Ectodermal cell (in vitro differentiated cells): ENCODE measurements around the gene ODF2.
"Not testable (repeated sequence)": the region's sequence is repeated elsewhere in the genome, so short reads cannot be mapped to it uniquely, and the experiment has no call there.

ENCODE experiments used
- H3K27ac ChIP-seq: 2 replicates; pipeline ENCODE4 v1.7.0; 2013; ENCODE audit warnings: mild to moderate bottlenecking, low read depth, low read length; ENCODE audit not compliant: insufficient read depth, poor library complexity, severe bottlenecking
- H3K27me3 ChIP-seq: 2 replicates; pipeline ENCODE4 v1.7.0; 2013; ENCODE audit warnings: mild to moderate bottlenecking, low read length; ENCODE audit not compliant: insufficient read depth, control insufficient read depth, poor library complexity, severe bottlenecking
- H3K36me3 ChIP-seq: one replicate; pipeline ENCODE4 v1.7.0; 2013; ENCODE audit warnings: low read length; ENCODE audit not compliant: control insufficient read depth, insufficient read depth
- H3K4me1 ChIP-seq: one replicate; pipeline ENCODE4 v1.7.0; 2013; ENCODE audit warnings: low read length; ENCODE audit not compliant: control insufficient read depth, insufficient read depth
- H3K4me3 ChIP-seq: 2 replicates; pipeline ENCODE4 v1.7.0; 2013; ENCODE audit warnings: low read depth, low read length, control low read depth; ENCODE audit not compliant: insufficient read depth
- H3K9me3 ChIP-seq: 2 replicates; pipeline ENCODE4 v1.7.0; 2013; ENCODE audit warnings: mild to moderate bottlenecking, low read length, moderate library complexity; ENCODE audit not compliant: control insufficient read depth
- WGBS, 2 experiments: methylation state at CpG; one replicate each; pipeline ENCODE4 v1.1.7; 2013; ENCODE audit warnings: missing lambda C conversion rate in 2 of 2; 5-methylcytosine and 5-hydroxymethylcytosine counted together

The ODF2 gene

GRCh38 chr9:128415281-128415680, 40.5 kb upstream of the ODF2 start:
- Histone ChIP-seq H3K27me3 (peaks cover 54% of the 10 kb centered on the region), H3K36me3 (no peaks in the 10 kb centered on the region)
- WGBS, 2 experiments: 87 to 91% methylated on average over 2 of the region's 2 CpGs

GRCh38 chr9:128416014-128416413, 39.8 kb upstream of the ODF2 start:
- Histone ChIP-seq H3K4me3 (no peak overlapping the region), H3K4me1 (peaks cover 21% of the 10 kb centered on the region), H3K36me3 (no peaks in the 10 kb centered on the region), H3K9me3 (no peaks in the 10 kb centered on the region), H3K27me3 (peaks cover 50% of the 10 kb centered on the region), H3K27ac (no peak overlapping the region)
- WGBS, 2 experiments: 81 to 85% methylated on average over 6 of the region's 6 CpGs

More at GRCh38 chr9:128415281-128415680, 40.5 kb upstream of the ODF2 start:
- Histone ChIP-seq H3K4me3 (no peak overlapping the region), H3K4me1 (peaks cover 21% of the 10 kb centered on the region), H3K9me3 (no peaks in the 10 kb centered on the region), H3K27ac (no peak overlapping the region)

- Histone ChIP-seq H3K9me3 (no peaks in the 10 kb centered on the region), H3K27ac (no peak overlapping the region), H3K4me1 (peaks cover 17% of the 10 kb centered on the region), H3K4me3 (no peak overlapping the region), H3K36me3 (no peaks in the 10 kb centered on the region), H3K27me3 (peaks cover 50% of the 10 kb centered on the region)
- WGBS, 2 experiments: 86 to 87% methylated on average over 6 of the region's 6 CpGs
Observed at GRCh38 chr9:128416432-128417019, 39.3 kb upstream of the ODF2 start.

- Histone ChIP-seq H3K4me1 (peaks cover 10% of the 10 kb centered on the region), H3K27ac (no peak overlapping the region), H3K9me3 (no peaks in the 10 kb centered on the region), H3K27me3 (peaks cover 48% of the 10 kb centered on the region), H3K4me3 (peak overlapping the region; percentile 16), H3K36me3 (no peaks in the 10 kb centered on the region)
- 25% methylated on average over 28 of the region's 28 CpGs for WGBS, 2 experiments
Observed at GRCh38 chr9:128419061-128419925, 36.5 kb upstream of the ODF2 start.

GRCh38 chr9:128420060-128420650, 35.7 kb upstream of the ODF2 start:
- H3K4me3 ChIP-seq: peak overlapping the region; percentile 79
- H3K9me3 ChIP-seq: no peaks in the 10 kb centered on the region
- 2% methylated on average over 59 of the region's 59 CpGs for WGBS, 2 experiments
- H3K27ac ChIP-seq: no peak overlapping the region
- H3K27me3 ChIP-seq: peaks cover 42% of the 10 kb centered on the region
- H3K4me1 ChIP-seq: peaks cover 10% of the 10 kb centered on the region
- no peaks in the 10 kb centered on the region for H3K36me3 ChIP-seq

GRCh38 chr9:128420651-128421481, 34.9 kb upstream of the ODF2 start, which contains the start of gene CERCAM:
CERCAM (plus strand) TSS chr9:128420857; CDS start chr9:128420878, 21 bp downstream.
- peaks cover 10% of the 10 kb centered on the region for H3K4me1 ChIP-seq
- H3K9me3 ChIP-seq: no peaks in the 10 kb centered on the region
- 1% methylated on average over 59 of the region's 59 CpGs for WGBS, 2 experiments
- H3K27me3 ChIP-seq: peaks cover 40% of the 10 kb centered on the region
- no peaks in the 10 kb centered on the region for H3K36me3 ChIP-seq
- peak within 1 kb of the TSS; percentile 79 for H3K4me3 ChIP-seq
- H3K27ac ChIP-seq: no peak within 1 kb of the TSS

GRCh38 chr9:128421482-128421996, 34.3 kb upstream of the ODF2 start:
- Histone ChIP-seq H3K36me3 (no peaks in the 10 kb centered on the region), H3K27me3 (peaks cover 34% of the 10 kb centered on the region), H3K4me3 (peak overlapping the region; percentile 79), H3K4me1 (peaks cover 10% of the 10 kb centered on the region), H3K9me3 (no peaks in the 10 kb centered on the region), H3K27ac (no peak overlapping the region)
- 55 to 60% methylated on average over 10 to 11 of the region's 11 CpGs for WGBS, 2 experiments

GRCh38 chr9:128422022-128422782, 33.6 kb upstream of the ODF2 start:
- peaks cover 31% of the 10 kb centered on the region for H3K27me3 ChIP-seq
- WGBS, 2 experiments: 86 to 90% methylated on average over 13 of the region's 13 CpGs

GRCh38 chr9:128422783-128423150, 33.0 kb upstream of the ODF2 start:
- 93 to 96% methylated on average over 5 of the region's 5 CpGs for WGBS, 2 experiments
- no peaks in the 10 kb centered on the region for H3K9me3 ChIP-seq
- peaks cover 31% of the 10 kb centered on the region for H3K27me3 ChIP-seq
- no peaks in the 10 kb centered on the region for H3K36me3 ChIP-seq
- H3K4me3 ChIP-seq: no peak overlapping the region
- H3K27ac ChIP-seq: no peak overlapping the region
- peaks cover 10% of the 10 kb centered on the region for H3K4me1 ChIP-seq

More at GRCh38 chr9:128422022-128422782, 33.6 kb upstream of the ODF2 start:
- H3K36me3 ChIP-seq, H3K27ac ChIP-seq, H3K9me3 ChIP-seq, H3K4me3 ChIP-seq: not testable (repeated sequence)
- peaks cover 10% of the 10 kb centered on the region for H3K4me1 ChIP-seq
